Left colon (tissue), 2 donors: ENCODE data around the gene CHCHD2. TPM values are rescaled to one million over a fixed set of nuclear protein-coding genes. Genes with fewer than 3 reads are reported as not detected.
"Not testable (repeated sequence)": the region's sequence is repeated elsewhere in the genome, so short reads cannot be mapped to it uniquely, and the experiment has no call there.

Experiments used
- ATAC-seq: fragments of 200-7000 bp; cut with Tn5 transposase; one replicate; pipeline ENCODE4 v1.9.1; 2020; ENCODE audit warnings: mild to moderate bottlenecking, moderate library complexity
- DNase-seq, 2 donors: peaks; one replicate each; pipeline ENCODE4 v3.0.0-alpha.2; 2020
- intact Hi-C, 2 donors: fragments of 100-400 bp; cut with DNase I in 1 of 2; cut with micrococcal nuclease in 1 of 2; formaldehyde crosslinking; loops; one replicate each; pipeline versions ENCODE4 v1.11.2 to v1.14.0; 2022; cut with DNase I, micrococcal nuclease
- total RNA-seq, 2 donors: library from RNA; stranded (reverse); fragmentation: NEBNext Ultra II Directional; extraction: Animal tissue kit (Norgen Biotek cat#: 25700); gene quantifications; one replicate each; pipeline ENCODE4 v1.2.1, GENCODE V29; 2021
- donor health status: DM: no; HTN: no; CAD: no.
- donor health status: DM: yes; HTN: yes; CAD: no.

CHCHD2 gene
- total RNA-seq, 2 donors from 2014 or later, result 294 to 314 TPM

DNA sequence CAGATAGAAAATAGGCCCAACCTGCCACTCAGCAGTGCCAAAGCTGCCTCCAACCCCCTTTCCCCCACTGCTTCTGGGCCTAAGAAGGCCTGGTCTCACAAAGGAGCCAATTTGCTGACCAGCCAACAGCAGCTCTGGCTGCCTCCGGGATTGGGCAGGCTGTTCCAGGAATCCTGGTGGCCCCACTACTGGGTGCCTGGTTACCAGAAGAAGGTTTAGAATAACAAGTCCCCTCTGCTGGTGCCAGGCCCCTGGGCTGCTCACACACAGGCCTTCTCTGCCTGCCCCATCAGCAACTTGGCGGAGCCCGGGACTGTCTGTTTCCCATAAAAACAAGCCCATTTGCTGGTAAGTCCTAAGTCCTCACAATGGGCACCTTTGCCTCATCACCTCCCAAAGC is 14.7 kb downstream of the CHCHD2 start:
- ATAC-seq, result peak; percentile 16
- intact Hi-C loops, result no loop called here
- peak in 1 of 2 donors; percentile 45 for DNase-seq

DNA sequence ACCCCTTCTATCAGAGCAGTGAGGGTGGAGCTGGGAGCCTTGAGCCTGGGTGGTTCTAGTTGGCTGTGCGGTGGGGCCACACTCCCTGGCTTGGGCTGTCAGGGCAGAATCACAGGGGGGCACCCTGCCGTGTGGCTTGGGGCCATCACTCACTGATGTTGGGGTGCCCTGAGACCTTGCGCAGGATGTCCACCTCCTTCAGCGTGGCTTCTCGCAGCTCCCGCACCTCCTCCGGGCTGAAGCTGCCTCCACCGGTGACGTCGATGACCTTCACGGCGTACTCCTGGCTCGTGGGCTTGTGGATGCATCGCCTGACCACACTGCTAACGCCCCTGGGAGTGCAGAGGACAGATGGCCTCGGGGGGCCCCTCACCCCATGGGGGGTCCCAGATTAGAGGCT is 18.8 kb downstream of the CHCHD2 start:
- no peak for DNase-seq
- ATAC-seq, result no peak
- intact Hi-C loops, result no loop called here

DNA sequence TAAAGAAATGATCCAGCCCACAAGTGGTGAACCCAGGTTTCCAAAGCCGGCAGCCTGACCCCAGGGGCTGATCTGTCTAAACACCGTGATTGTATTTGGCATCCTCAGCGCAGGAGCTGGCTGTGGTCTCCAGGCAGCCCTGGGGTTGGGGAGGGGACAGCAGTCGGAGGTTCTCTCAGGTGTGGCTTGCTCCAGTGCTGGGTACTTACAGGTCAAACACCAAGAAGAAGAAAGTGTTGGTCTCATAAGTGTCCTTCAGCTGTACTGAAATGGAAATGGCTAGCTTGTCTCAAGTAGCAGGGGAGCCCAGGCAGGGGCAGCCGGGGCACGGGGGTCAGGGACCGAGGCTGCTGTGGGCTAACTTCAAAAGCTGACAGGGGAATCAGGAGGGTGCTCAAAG is 19.5 kb downstream of the CHCHD2 start:
- ATAC-seq (no peak), DNase-seq (no peak)
- intact Hi-C loops, result no loop called here

DNA sequence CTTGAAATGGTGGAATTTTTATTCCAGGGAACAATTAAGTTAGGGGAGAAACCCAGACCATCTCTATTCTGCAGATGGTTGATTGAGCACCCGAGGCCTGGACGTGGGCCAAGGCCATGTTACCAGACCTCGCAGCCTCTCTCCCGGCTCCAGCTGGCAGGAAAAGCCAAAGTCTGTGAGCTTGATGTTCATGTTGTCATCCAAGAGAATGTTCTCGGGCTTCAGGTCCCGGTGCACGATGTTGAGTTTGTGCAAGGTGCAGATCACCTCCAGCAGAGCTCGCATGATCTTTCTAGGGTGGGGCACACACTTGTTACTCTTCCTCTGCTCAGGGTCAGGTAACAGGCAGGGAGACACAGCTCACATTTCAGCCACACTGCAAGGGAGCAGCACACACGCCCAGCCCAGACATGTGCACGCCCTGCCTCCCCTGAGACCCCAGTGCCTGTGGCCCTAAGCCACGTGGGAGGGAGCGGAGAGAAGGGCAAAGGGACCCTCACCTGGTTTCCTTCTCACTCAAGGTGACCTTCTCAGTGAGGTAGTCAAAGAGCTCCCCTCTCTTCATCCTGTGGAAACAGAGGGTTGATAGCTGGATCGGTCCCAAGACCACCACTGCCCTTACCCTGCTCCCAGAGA is 23.0 kb downstream of the CHCHD2 start:
- DNase-seq (no peak), ATAC-seq (peak; percentile 17)
- intact Hi-C loops, result no loop called here

DNA sequence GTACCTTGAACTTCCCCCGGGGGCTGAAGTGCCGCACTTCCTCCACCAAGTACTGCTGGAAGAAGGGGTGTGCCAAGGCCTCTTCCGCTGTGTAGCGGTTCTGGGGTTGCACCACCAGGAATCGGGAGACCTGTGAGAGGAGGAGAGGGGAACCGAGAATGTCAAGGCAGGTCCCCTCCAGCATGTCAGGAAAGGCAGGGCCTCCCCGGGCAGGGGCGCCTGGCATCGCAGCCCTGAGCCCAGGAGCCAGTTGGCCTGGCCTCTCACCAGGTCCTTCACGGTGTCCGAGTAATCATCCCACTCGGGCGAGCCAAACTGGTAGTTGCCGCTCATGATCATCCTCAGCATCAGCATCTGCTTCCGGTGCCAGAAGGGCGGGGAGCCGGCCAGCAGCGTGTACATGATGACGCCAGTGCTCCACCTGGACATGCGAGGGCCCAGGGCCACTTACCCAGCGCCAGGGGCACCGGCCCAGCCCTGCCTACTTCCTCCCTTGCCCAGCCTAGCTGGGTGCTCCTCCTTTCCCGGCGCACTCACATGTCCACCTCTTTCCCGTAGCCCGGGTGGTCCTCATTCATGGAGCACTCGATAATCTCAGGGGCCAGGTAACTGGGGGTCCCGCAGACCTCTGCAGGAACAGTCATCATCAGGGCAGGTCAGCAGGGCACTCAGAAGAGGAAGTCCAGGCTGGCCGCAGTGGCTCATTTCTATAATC is 24.5 kb downstream of the CHCHD2 start:
- intact Hi-C loops, result no loop called here
- no peak for ATAC-seq
- DNase-seq, result no peak

DNA sequence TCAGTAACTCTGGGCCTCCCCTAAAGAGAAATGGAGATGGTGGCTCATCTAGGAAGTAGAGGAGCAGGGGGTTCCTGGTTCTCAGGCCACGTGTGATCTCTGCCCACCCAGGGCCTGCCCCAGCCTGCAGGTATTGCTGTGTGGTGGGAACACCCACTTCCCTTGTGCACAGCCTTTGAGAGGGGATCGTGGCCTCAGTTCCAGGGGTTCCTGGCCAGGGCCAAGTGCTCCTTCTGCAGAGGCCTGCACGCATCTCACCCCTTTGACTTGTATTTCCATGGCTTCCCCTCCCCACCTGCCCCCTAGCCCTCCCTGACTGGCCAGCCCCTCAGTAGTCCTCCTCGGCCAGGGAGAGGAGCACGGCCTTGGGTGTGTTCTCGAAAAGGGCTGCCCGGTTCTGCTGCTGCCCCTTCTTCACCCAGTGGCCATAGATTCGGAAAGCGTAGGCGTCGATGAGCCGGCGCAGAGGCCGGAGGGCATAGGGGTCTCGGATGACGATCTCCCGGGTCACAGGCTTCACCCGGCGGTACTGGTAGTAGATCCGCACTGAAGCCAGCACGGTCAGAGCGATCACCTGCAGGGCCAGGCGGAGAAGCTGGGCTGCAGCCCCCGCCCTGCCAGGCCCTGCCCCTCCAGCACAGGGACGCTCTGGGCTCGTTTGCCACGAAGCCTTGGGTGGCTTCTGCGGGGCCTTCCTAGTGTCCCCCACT is 25.4 kb downstream of the CHCHD2 start:
- DNase-seq, ATAC-seq, intact Hi-C loops: not testable (repeated sequence)

DNA sequence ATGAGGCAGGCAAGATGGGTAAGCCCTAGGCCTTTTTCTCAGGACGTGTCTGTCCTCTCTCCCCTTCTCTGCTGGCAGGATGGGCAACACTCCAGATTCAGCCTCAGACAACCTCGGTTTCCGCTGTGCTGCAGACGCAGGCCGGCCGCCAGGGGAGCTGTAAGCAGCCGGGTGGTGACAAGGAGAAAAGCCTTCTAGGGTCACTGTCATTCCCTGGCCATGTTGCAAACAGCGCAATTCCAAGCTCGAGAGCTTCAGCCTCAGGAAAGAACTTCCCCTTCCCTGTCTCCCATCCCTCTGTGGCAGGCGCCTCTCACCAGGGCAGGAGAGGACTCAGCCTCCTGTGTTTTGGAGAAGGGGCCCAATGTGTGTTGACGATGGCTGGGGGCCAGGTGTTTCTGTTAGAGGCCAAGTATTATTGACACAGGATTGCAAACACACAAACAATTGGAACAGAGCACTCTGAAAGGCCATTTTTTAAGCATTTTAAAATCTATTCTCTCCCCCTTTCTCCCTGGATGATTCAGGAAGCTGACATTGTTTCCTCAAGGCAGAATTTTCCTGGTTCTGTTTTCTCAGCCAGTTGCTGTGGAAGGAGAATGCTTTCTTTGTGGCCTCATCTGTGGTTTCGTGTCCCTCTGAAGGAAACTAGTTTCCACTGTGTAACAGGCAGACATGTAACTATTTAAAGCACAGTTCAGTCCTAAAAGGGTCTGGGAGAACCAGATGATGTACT is 26.7 kb downstream of the CHCHD2 start:
- peak; percentile 48 to 72 for DNase-seq
- peak; percentile 55 for ATAC-seq
- intact Hi-C loops, result loop anchor here in 1 of 2 donors (10.0 kb wide), 1 partner anchor 75 kb away; no protein-coding TSS in a partner anchor

DNA sequence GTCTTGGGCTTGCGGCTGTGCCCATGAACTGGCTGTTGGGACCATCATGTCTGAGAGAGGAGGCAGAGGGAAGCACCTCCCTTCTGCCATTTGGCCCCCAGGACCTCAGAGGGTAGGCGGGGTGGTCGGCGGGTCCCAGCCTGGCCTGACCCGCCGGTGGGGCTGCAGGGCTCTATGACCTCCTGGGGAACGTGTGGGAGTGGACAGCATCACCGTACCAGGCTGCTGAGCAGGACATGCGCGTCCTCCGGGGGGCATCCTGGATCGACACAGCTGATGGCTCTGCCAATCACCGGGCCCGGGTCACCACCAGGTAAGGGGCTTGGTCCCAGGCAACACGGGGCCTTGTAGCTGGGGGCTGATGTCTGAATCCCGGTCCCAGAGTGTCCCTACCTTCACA is 28.1 kb downstream of the CHCHD2 start:
- no peak for DNase-seq
- intact Hi-C loops, result loop anchor here in 1 of 2 donors (10.0 kb wide), 1 partner anchor 73 kb away; no protein-coding TSS in a partner anchor
- no peak for ATAC-seq

DNA sequence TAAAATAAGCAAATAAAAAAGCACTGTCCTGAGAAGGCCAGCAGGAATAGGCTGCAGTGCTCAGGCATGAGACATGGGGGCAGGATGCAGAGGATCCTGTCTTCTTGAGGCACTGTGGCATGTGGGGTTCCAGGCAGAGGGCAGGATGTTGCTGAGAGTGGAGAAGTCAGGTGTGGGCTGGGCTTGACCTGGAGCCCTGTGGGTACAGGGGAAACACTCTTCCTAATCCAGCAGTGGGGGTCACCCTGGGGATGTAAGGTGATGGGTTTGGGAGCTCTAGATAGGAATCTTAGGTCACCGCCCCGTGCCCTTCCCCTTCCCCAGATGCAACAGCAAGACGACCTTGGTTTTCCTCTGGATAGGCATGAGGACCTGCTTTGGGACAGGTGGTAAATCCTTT is 28.6 kb downstream of the CHCHD2 start:
- ATAC-seq (no peak), DNase-seq (no peak)
- intact Hi-C loops, result loop anchor here in 1 of 2 donors (10.0 kb wide), 1 partner anchor 73 kb away; no protein-coding TSS in a partner anchor

DNA sequence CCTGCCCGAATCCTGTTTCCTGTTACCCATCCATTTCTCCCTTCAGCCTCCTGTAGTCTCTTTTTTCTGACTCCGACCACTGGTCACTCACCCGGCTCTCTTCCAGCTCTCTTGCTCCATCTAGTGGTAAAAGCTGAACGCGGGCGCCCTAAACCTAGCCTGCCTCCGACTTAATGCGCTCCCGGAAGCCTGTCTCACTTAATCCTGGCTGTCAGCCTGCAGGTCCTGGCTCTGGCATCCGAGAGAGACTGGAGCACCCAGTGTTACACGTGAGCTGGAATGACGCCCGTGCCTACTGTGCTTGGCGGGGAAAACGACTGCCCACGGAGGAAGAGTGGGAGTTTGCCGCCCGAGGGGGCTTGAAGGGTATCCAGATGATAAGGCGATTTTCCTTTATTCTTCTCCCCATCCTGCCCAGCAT is 31.9 kb downstream of the CHCHD2 start:
- intact Hi-C loops, result loop anchor here (5.0 to 10.0 kb wide), 2 partner anchors 67 to 70 kb away; no protein-coding TSS in a partner anchor
- peak; percentile 85 to 87 for DNase-seq
- ATAC-seq, result peak; percentile 98

DNA sequence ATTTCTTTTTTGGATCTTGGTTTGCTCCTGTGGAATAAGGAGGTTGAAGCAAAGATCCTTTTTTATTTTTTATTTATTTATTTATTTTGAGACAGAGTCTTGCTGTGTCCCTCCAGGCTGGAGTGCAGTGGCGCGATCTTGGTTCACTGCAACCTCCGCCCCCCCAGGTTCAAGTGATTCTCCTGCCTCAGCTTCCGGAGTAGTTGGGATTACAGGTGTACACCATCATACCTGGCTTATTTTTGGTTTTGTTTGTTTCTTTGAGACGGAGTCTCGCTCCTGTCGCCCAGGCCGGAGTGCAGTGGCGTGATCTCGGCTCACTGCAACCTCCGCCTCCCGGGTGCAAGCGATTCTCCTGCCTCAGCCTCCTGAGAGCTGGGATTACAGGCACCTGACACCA is 39.9 kb downstream of the CHCHD2 start:
- intact Hi-C loops, DNase-seq, ATAC-seq: not testable (repeated sequence)

DNA sequence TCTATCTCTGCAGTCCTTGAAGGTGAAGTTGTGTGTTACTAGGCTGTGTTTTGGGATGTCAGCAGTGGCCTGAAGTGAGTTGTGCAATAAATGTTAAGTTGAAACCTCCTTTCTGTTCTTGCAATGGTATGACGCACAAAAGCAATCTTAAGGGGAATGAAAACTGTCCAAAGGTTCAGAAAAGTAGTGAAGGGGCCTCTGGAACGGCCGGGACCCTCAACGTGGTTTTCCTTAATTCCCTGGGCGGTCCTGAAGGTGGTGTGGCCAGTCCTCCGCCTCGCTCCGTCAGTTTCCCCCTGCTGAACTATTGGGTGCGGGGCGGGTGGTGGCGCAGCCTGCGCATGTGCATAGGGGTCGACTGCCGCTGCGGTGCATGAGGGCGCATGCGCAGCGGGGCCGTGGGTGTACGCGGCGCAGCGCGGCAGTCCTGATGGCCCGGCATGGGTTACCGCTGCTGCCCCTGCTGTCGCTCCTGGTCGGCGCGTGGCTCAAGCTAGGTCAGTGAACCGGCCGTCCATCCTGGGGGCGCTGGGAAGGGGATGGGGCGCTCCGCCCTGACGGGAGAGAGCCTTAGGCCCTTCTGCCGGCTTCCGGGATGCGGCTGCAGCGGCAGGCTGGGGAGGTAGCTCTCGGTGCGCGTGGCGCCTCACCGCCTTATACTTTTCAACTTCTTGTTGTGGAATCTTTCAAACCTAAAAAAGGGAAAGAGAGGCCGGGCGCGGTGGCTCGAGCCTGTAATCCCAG is 42.2 kb downstream of the CHCHD2 start, which contains the start of gene SUMF2:
SUMF2 (plus strand) TSS at position 405 of the 744 bp plus-strand sequence; CDS start at position 431, 26 bp downstream.
- intact Hi-C loops, result no loop called here
- ATAC-seq (peak; percentile 97), DNase-seq (peak; percentile 90 to 94)

DNA sequence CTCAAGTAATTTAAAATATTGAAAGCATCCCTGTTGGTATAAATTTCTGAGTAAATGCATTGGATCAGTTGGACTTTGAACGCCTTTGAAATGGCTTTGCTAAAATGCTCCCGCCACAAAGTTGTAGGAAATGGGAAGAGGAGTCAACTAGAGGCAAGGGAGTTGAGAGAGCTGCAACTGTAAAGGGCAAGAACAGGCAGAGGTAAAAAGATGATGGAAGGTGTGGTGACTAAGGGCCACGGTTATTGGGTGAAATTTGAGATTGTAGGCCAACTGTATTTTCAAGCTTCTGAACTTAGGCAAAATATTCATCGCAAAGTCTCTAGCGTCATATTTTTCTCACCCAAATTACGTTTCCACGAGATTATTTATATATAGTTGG is 42.8 kb downstream of the CHCHD2 start:
- no peak for ATAC-seq
- intact Hi-C loops, result no loop called here
- no peak for DNase-seq

DNA sequence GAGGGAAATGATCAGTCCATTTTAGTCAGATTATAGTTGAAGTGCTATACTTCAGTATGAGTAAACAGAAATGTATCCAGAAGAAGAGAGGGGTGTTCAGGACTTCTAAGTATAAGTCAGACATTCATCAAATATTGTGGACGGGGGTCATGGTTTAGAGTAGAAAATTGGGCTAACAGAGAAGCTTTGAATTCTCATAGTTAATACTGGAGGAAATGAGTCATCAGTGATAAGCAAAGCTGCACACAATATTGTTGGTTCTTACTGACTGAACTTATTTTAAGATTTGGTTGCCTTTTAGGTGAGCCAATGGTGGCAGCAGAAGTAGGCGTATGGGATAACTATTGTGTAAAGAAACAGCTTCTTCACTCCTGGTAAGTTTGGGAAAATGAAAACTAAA is 43.9 kb downstream of the CHCHD2 start:
- DNase-seq (no peak), ATAC-seq (no peak)
- intact Hi-C loops, result no loop called here

DNA sequence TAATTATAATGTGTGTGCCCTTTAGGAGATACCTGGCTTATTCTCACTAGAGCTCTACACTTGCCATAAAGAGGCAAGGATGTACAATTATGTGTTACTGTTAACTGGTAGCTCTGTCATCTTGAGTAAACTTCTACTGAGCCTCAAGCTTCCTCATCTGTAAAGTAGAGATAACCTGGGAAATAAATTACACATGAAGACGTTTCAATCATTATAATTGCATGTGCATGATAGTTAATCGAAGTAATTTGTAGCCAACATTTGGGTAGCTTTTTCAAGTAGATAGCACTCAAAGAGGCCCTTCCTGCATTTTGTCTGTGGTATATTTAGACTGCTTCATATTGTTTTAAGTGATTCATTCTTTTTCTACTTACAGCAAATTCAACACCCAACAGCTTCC is 52.3 kb downstream of the CHCHD2 start:
- DNase-seq, result no peak
- ATAC-seq, result no peak
- intact Hi-C loops, result no loop called here

DNA sequence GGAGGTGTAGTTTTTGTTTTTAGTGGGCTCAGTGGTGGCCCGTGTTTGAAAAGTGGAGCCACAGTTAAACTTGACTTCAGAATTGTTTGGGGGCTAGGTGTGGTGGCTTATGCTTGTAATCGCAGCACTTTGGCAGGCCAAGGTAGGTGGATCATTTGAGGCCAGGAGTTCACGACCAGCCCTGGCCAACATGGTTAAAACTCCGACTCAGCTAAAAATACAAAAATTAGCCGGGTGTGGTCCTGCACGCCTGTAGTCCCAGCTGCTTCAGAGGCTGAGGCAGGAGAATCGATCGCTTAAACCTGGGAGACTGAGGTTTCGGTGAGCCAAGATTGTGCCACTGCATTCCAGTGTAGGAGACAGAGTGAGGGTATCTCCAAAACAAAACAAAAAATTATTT is 52.9 kb downstream of the CHCHD2 start:
- ATAC-seq (no peak), DNase-seq (no peak)
- intact Hi-C loops, result no loop called here
